ENCODE results near the gene FEZ2. TPM values are rescaled to one million over a fixed set of nuclear protein-coding genes. Genes with fewer than 3 reads are reported as not detected.

Gene FEZ2
- total and polyA plus RNA-seq, 2 of the 13 experiments (the other 11 are each of a cell fraction or from before 2014, with no cell fraction given), result 42.5 to 59.1 TPM

DNA sequence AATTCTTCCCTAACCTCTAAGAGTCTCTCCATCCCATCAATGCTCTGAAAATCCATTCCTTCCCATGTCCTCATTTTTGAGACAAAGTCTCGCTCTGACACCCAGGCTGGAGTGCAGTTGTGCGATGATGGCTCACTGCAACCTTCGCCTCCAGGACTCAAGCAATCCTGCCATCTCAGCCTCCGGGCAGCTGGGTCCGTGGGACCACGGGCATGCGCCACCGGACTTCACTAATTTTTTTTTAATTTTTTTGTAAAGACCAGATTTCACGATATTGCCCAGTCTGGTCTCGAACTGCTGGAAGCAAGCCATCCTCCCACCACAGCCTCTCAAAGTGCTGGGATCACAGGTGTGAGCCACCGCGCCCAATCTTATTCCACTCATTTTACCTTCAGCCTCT, 1.6 kb downstream of the FEZ2 start (continued):
- TF ChIP-seq, protein P1, sequence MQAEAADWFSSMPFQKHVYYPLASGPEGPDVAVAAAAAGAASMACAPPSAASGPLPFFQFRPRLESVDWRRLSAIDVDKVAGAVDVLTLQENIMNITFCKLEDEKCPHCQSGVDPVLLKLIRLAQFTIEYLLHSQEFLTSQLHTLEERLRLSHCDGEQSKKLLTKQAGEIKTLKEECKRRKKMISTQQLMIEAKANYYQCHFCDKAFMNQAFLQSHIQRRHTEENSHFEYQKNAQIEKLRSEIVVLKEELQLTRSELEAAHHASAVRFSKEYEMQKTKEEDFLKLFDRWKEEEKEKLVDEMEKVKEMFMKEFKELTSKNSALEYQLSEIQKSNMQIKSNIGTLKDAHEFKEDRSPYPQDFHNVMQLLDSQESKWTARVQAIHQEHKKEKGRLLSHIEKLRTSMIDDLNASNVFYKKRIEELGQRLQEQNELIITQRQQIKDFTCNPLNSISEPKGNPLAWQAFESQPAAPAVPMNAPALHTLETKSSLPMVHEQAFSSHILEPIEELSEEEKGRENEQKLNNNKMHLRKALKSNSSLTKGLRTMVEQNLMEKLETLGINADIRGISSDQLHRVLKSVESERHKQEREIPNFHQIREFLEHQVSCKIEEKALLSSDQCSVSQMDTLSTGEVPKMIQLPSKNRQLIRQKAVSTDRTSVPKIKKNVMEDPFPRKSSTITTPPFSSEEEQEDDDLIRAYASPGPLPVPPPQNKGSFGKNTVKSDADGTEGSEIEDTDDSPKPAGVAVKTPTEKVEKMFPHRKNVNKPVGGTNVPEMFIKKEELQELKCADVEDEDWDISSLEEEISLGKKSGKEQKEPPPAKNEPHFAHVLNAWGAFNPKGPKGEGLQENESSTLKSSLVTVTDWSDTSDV (CRISPR knock-in tag; IDR thresholded peaks at IDR 0.05), result no peak
- TF ChIP-seq, protein P2, sequence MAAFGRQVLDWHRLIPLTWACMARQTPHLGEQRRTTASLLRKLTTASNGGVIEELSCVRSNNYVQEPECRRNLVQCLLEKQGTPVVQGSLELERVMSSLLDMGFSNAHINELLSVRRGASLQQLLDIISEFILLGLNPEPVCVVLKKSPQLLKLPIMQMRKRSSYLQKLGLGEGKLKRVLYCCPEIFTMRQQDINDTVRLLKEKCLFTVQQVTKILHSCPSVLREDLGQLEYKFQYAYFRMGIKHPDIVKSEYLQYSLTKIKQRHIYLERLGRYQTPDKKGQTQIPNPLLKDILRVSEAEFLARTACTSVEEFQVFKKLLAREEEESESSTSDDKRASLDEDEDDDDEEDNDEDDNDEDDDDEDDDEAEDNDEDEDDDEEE (CRISPR knock-in tag; IDR thresholded peaks at IDR 0.05), result no peak

DNA sequence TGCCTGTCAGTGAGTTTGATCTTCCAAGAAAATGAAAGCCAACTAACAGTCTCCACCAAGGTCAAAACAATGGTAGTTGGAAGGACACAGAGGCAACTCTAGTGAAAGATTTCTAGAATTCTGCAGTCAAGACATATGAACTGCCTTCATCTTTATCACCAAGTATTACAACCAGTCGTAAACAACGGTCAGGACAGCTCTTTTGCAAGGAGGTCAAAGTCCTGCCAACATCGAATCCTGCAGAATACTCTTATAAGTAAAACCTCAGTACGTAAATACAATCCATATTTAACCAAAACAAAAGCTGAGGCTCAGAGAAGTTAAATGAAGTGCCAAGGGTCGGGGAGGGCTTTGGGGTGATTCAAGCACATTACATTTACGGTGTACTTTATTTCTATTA, 3.1 kb downstream of the FEZ2 start:
- H2AFZ ChIP-seq (ENCODE audit: low read length), result no peak overlapping the region
- no peaks in the 10 kb centered on the region for H3K27me3 ChIP-seq (ENCODE audit: control insufficient read depth in 1 of 2, insufficient read depth in 2 of 2, low read length in 2 of 2)
- ChIA-PET POLR2A (no interaction called here), CTCF (ENCODE audit: low intra/inter-chr PET ratio, low total read pairs) (no interaction called here)
- H3K79me2 ChIP-seq (ENCODE audit: insufficient read depth, low read length), result peaks cover 38% of the 10 kb centered on the region
- H3K9ac ChIP-seq (ENCODE audit: insufficient read depth, low read depth, low read length), result no peak overlapping the region
- BruUV-seq (replicated peaks), result no TSS peak
- no peaks in the 10 kb centered on the region for H4K20me1 ChIP-seq (ENCODE audit: insufficient read depth, low read length)
- 93% methylated on average over 6 of the region's 6 CpGs for WGBS (ENCODE audit: low lambda C conversion rate)
- H3K4me2 ChIP-seq (ENCODE audit: low read depth, low read length), result no peak overlapping the region
- ATAC-seq (no peak), FAIRE-seq (no peak), DNase-seq (ENCODE audit: low spot score) (no peak)
- H3K9me3 ChIP-seq (ENCODE audit: low read length), result no peaks in the 10 kb centered on the region
- no peak overlapping the region for H3K4me3 ChIP-seq (replicated peaks in 1 of 3; ENCODE audit: insufficient read depth in 1 of 3, low read depth in 2 of 3, low read length in 3 of 3)
- intact Hi-C loops (cut with micrococcal nuclease; ENCODE audit: unreplicated experiment), result no loop called here
- H3K27ac ChIP-seq (ENCODE audit: extremely low read length, insufficient read depth, low read length), result no peak overlapping the region
- H3K4me1 ChIP-seq (ENCODE audit: insufficient read depth, low read length), result peaks cover 43% of the 10 kb centered on the region
- TF ChIP-seq SRSF9 (IDR thresholded peaks at IDR 0.05; ENCODE audit: borderline replicate concordance, insufficient read depth, low read depth, low read length, poor library complexity, severe bottlenecking) (no peak), XRCC5 (optimal IDR thresholded peaks at IDR 0.05; ENCODE audit: low read length) (no peak), POGZ (CRISPR knock-in tag; IDR thresholded peaks at IDR 0.05) (peak; percentile 37; the same call in 1 of the 2 replicates), HNF4A (CRISPR knock-in tag; IDR thresholded peaks at IDR 0.05) (peak; percentile 38; the same call in 1 of the 2 replicates), HNF4G (IDR thresholded peaks at IDR 0.05; ENCODE audit: borderline replicate concordance, low read depth, low read length) (0 out of 2 replicates have a peak, but pooled peaks have one; percentile 14), HNF4G (CRISPR knock-in tag; IDR thresholded peaks at IDR 0.05; ENCODE audit: borderline replicate concordance, low read depth) (no peak)
- TF ChIP-seq, protein P3, sequence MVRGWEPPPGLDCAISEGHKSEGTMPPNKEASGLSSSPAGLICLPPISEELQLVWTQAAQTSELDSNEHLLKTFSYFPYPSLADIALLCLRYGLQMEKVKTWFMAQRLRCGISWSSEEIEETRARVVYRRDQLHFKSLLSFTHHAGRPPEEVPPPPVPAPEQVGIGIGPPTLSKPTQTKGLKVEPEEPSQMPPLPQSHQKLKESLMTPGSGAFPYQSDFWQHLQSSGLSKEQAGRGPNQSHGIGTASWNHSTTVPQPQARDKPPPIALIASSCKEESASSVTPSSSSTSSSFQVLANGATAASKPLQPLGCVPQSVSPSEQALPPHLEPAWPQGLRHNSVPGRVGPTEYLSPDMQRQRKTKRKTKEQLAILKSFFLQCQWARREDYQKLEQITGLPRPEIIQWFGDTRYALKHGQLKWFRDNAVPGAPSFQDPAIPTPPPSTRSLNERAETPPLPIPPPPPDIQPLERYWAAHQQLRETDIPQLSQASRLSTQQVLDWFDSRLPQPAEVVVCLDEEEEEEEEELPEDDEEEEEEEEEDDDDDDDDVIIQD (CRISPR knock-in tag; IDR thresholded peaks at IDR 0.05; ENCODE audit: low read depth), result peak; percentile 54; the same call in 1 of the 2 replicates
- TF ChIP-seq, protein P4, sequence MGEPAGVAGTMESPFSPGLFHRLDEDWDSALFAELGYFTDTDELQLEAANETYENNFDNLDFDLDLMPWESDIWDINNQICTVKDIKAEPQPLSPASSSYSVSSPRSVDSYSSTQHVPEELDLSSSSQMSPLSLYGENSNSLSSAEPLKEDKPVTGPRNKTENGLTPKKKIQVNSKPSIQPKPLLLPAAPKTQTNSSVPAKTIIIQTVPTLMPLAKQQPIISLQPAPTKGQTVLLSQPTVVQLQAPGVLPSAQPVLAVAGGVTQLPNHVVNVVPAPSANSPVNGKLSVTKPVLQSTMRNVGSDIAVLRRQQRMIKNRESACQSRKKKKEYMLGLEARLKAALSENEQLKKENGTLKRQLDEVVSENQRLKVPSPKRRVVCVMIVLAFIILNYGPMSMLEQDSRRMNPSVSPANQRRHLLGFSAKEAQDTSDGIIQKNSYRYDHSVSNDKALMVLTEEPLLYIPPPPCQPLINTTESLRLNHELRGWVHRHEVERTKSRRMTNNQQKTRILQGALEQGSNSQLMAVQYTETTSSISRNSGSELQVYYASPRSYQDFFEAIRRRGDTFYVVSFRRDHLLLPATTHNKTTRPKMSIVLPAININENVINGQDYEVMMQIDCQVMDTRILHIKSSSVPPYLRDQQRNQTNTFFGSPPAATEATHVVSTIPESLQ (CRISPR knock-in tag; conservative IDR thresholded peaks at IDR 0.05), result no peak
- peaks cover 0 to 9% of the 10 kb centered on the region in 2 experiments; a peak in 2 of 5 replicates for H3K36me3 ChIP-seq (replicated peaks in 1 of 2; ENCODE audit: control insufficient read depth in 1 of 2, insufficient read depth in 2 of 2, low read length in 2 of 2)
- in situ Hi-C loops (cut with HindIII; ENCODE audit: extremely low pct_ligation_motif_present, low pct_unique_long_range_greater_than_20kb), result loop anchor here (5.0 kb wide), 1 partner anchor 67 kb away; no protein-coding TSS in a partner anchor
